ENCODE measurements around the gene USP13. TPM values are rescaled to one million over a fixed set of nuclear protein-coding genes. Genes with fewer than 3 reads are reported as not detected.

The USP13 gene
- total RNA-seq, 1 donor from 2014 or later, result 9.1 TPM

- DNase-seq (ENCODE audit: low spot score), result no peak
Observed at GRCh38 chr3:179796421-179796820, 143.6 kb downstream of the USP13 start.

DNA sequence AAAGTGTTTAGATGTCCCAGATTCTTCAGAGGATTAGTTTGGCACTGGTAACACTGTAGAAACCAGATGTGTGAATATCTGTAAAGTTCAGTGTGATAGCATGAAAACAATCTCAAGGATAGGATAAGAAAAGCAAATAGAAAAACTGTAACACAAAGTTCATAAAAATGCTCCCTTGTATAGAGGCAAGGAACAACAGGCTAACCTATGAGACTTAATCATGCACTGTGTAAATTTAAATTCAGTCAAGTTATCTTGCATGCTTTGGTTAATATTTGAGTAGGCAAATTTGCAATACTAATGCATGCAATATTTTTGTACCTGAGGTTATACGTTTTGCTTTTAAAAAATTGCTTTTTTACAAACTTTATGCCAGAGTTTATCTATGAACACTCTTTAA lies 144.4 kb downstream of the USP13 start:
- no peak for DNase-seq (ENCODE audit: low spot score)

- DNase-seq (ENCODE audit: low spot score), result no peak
Observed at GRCh38 chr3:179801263-179801662, 148.4 kb downstream of the USP13 start.

- DNase-seq (ENCODE audit: low spot score), result no peak
Observed at GRCh38 chr3:179801856-179802255, 149.0 kb downstream of the USP13 start.

DNA sequence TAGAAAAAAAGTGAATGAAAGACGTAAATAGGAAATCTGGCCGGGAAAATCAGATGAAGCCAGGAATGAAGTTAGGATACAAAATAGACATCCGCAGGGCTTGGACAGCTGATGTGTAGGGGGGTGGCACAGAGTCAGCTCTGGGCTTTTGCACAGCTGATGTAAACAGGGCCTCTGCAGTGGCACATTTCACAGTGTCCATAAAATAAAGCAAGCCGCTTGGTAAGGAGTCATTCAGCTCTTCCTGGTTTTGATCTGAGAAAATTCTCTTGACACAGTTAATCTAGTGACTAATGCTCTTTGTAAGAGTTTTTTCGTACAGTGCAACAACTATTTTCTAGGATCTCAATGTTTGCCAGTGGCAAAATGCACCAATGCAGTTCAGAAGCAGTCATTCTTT lies 153.3 kb downstream of the USP13 start:
- no peak for DNase-seq (ENCODE audit: low spot score)

DNA sequence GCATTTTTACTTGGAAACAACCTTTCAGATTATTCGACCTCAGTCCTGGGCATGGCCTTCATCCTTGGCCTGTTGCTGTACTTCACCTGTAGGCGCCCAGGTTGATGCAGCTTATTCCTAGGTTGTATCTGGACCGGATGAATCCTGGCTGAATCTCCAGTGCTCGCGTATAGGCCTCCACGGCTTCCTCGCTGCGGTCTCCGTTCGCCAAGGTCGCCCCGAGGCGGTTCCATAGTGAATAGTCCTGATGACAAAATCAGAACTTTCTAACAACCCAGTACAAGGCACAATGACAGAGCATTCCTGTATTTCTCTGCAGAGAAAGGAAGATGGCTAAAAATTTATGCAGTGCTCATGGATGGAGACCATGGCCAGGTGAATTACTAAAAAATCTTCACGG lies 154.7 kb downstream of the USP13 start:
- no peak for DNase-seq (ENCODE audit: low spot score)

- no peak for DNase-seq (ENCODE audit: low spot score)
Observed at GRCh38 chr3:179809639-179810038, 156.8 kb downstream of the USP13 start.

GRCh38 chr3:179811321-179812095 lies 158.7 kb downstream of the USP13 start:
- no peak for DNase-seq (ENCODE audit: low spot score)

- no peak for DNase-seq (ENCODE audit: low spot score)
Observed at GRCh38 chr3:179812096-179812382, 159.2 kb downstream of the USP13 start.

GRCh38 chr3:179819379-179819778 lies 166.5 kb downstream of the USP13 start:
- no peak for DNase-seq (ENCODE audit: low spot score)

GRCh38 chr3:179822296-179822695 lies 169.5 kb downstream of the USP13 start:
- no peak for DNase-seq (ENCODE audit: low spot score)

DNA sequence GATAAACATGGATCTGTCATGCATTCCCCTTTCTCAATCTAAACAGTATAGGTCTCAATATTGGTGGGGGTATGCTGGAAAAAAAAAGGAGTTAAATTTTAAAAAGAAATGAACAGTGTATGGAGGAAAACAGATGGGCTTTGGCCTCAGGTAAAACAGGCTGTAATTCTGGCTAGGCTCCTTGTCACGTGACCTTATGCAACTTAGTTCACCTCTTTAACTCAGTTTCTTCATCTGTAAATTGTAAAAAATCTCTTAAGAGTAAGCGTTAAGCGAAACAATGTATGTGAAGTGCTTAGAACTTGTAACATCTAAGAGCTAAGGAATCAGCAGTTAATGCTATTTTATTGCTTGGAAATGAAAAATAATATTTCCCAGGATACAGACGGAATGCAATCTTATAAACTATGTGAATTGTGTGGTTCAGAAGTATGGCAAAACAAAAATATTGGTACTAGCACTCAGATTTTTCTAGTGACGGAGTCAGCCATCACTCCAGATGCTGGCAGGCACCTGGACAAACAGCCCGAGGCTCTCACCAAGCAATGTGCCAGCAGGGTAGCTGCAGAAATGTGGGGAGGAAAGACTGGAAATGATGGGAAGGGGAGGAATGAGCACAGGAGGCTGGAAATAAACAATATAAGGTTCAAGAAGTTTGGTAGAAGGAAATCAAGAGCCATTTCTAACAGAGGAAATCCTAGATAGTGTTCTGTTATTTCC lies 172.8 kb downstream of the USP13 start:
- DNase-seq (ENCODE audit: low spot score), result no peak

GRCh38 chr3:179826247-179826637 lies 173.4 kb downstream of the USP13 start:
- DNase-seq (ENCODE audit: low spot score), result no peak

GRCh38 chr3:179828738-179829137 lies 175.9 kb downstream of the USP13 start:
- DNase-seq (ENCODE audit: low spot score), result no peak

DNA sequence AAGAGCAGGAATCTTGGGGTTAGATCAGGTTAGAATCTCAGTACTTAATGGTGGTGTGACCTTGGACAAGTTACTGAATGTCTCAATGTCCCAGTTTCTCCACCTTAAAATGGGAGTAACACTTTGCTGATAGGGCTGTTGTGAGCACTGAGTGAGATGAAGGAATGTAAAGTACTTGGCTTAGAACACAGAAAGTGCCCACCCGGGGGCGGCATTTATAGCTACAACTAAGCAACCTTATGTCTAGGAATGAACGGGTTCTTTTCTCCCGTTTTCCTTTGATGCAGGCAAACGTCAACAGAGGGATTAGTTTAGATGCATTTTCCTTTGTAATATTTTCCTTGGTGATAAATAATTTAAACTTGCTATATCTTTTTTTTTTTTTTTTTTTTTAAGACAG lies 176.6 kb downstream of the USP13 start:
- no peak for DNase-seq (ENCODE audit: low spot score)

- DNase-seq (ENCODE audit: low spot score), result no peak
Observed at GRCh38 chr3:179832333-179832854, 179.6 kb downstream of the USP13 start.

GRCh38 chr3:179833294-179833693 lies 180.5 kb downstream of the USP13 start:
- no peak for DNase-seq (ENCODE audit: low spot score)

DNA sequence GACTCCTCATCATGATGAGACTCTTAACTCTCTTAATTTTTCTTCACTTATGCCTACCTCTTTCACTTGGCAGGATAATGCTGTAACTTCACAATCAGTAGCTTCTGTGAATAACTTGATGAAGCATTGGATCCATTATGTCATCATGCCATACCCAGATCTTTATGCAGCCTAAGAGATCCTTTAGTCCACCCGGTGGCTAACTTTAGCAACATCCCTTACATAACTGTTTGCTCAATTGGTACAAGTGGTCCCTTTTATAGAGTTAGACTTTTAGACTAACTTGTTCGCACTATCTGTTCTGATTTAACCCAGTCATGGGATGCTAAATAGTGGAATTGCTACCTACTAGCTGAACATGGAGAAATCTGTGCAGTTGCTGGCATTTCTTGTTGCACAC lies 184.5 kb downstream of the USP13 start:
- DNase-seq (ENCODE audit: low spot score), result no peak

Other genes with a start within 250 kb of the USP13 start
- 19.5 TPM for gene GNB4, start 201.6 kb upstream of the USP13 start, total RNA-seq
- 45.8 TPM for gene ACTL6A, start 90.1 kb upstream of the USP13 start, total RNA-seq
- 27.3 TPM for gene MRPL47, start 48.4 kb upstream of the USP13 start, total RNA-seq
- 109 TPM for gene NDUFB5, start 48.2 kb upstream of the USP13 start, total RNA-seq

Data from ureter (tissue), 1 donor.